Karpas-422 (cell line): Measurements from ENCODE around the gene FAT1. TPM values are rescaled to one million over a fixed set of nuclear protein-coding genes. Genes with fewer than 3 reads are reported as not detected.

ENCODE experiments used
- DNase-seq: peaks from one replicate; pipeline ENCODE4 v3.0.0-alpha.2; 2015
- H2AFZ ChIP-seq: fragments of 200-600 bp; sonication (generic); 2 replicates; pipeline ENCODE4 v1.6.1; 2014; ENCODE audit warnings: antibody characterized with exemption, low read length, mixed read lengths
- H3K27ac ChIP-seq: fragments of 200-600 bp; sonication (generic); 2 replicates; pipeline ENCODE4 v1.5.1; 2014; ENCODE audit warnings: mild to moderate bottlenecking, low read length, moderate library complexity
- H3K27me3 ChIP-seq: fragments of 200-600 bp; sonication (generic); 2 replicates; pipeline ENCODE4 v1.6.1; 2014; ENCODE audit warnings: low read length, mixed read lengths
- H3K36me3 ChIP-seq: fragments of 200-600 bp; sonication (generic); 2 replicates; pipeline ENCODE4 v1.6.1; 2014; ENCODE audit warnings: low read length, mixed read lengths; ENCODE audit not compliant: insufficient read depth
- H3K4me1 ChIP-seq: fragments of 200-600 bp; sonication (generic); 2 replicates; pipeline ENCODE4 v1.6.1; 2014; ENCODE audit warnings: mild to moderate bottlenecking, low read length, mixed read lengths
- H3K4me2 ChIP-seq: fragments of 200-600 bp; sonication (generic); 2 replicates; pipeline ENCODE4 v1.6.1; 2014; ENCODE audit warnings: low read length, low read depth, mild to moderate bottlenecking; ENCODE audit not compliant: poor library complexity, severe bottlenecking
- H3K4me3 ChIP-seq: fragments of 200-600 bp; sonication (generic); 2 replicates; pipeline ENCODE4 v1.5.1; 2014; ENCODE audit warnings: mild to moderate bottlenecking, antibody characterized with exemption, low read length, mixed read lengths
- H3K79me2 ChIP-seq: fragments of 200-600 bp; sonication (generic); 2 replicates; pipeline ENCODE4 v1.6.1; 2014; ENCODE audit warnings: mild to moderate bottlenecking, low read length, mixed read lengths
- H3K9ac ChIP-seq: fragments of 200-600 bp; sonication (generic); 2 replicates; pipeline ENCODE4 v1.6.0; 2014; ENCODE audit warnings: low read length
- H3K9me2 ChIP-seq: fragments of 200-600 bp; sonication (generic), shearing (Covaris generic); replicated peaks from 2 replicates; pipeline ENCODE4 v1.6.0; 2014; ENCODE audit warnings: mild to moderate bottlenecking, low read length, moderate library complexity; ENCODE audit not compliant: insufficient read depth
- H3K9me3 ChIP-seq: fragments of 300-700, 200-600 bp; sonication (generic); 2 replicates; pipeline ENCODE4 v1.6.1; 2014; ENCODE audit warnings: low read length, mixed read lengths
- H4K20me1 ChIP-seq: fragments of 200-600 bp; sonication (generic); 2 replicates; pipeline ENCODE4 v1.6.1; 2014; ENCODE audit warnings: mild to moderate bottlenecking, antibody characterized with exemption, low read length, low read depth; ENCODE audit not compliant: insufficient read depth
- total RNA-seq: library from RNA; depleted of rRNA; stranded (reverse); fragments of >200 nt; shearing (Covaris generic); gene quantifications from 2 replicates; pipeline ENCODE4 v1.2.3, GENCODE V29; 2014; ENCODE audit warnings: low replicate concordance

The FAT1 gene
- total RNA-seq, 1 experiment from 2014 or later, result 0.15 TPM

- Histone ChIP-seq H2AFZ (no peak overlapping the region), H3K4me1 (no peaks in the 10 kb centered on the region), H3K9me3 (no peaks in the 10 kb centered on the region), H3K27me3 (no peaks in the 10 kb centered on the region), H3K36me3 (no peaks in the 10 kb centered on the region), H4K20me1 (no peaks in the 10 kb centered on the region), H3K27ac (no peak overlapping the region), H3K9me2 (no peaks in the 10 kb centered on the region), H3K9ac (no peak overlapping the region), H3K4me2 (no peak overlapping the region), H3K4me3 (no peak overlapping the region), H3K79me2 (no peaks in the 10 kb centered on the region)
- DNase-seq, result no peak
Observed at GRCh38 chr4:186633844-186634243, 89.8 kb downstream of the FAT1 start.

GRCh38 chr4:186630128-186630527, 93.5 kb downstream of the FAT1 start:
- Histone ChIP-seq H3K27me3 (no peaks in the 10 kb centered on the region), H3K36me3 (no peaks in the 10 kb centered on the region), H3K27ac (no peak overlapping the region), H3K4me2 (no peak overlapping the region), H4K20me1 (no peaks in the 10 kb centered on the region), H3K9me2 (no peaks in the 10 kb centered on the region), H3K9me3 (no peaks in the 10 kb centered on the region), H3K9ac (no peak overlapping the region), H3K4me1 (no peaks in the 10 kb centered on the region), H3K79me2 (no peaks in the 10 kb centered on the region), H2AFZ (no peak overlapping the region), H3K4me3 (no peak overlapping the region)
- no peak for DNase-seq

- no peak overlapping the region for H3K27ac ChIP-seq
- no peak overlapping the region for H3K9ac ChIP-seq
- no peak overlapping the region for H3K4me3 ChIP-seq
- H2AFZ ChIP-seq, result no peak overlapping the region
- no peak for DNase-seq
- no peaks in the 10 kb centered on the region for H3K4me1 ChIP-seq
- H3K9me3 ChIP-seq, result no peaks in the 10 kb centered on the region
- H3K36me3 ChIP-seq, result no peaks in the 10 kb centered on the region
- H3K79me2 ChIP-seq, result no peaks in the 10 kb centered on the region
- no peaks in the 10 kb centered on the region for H3K27me3 ChIP-seq
- H3K9me2 ChIP-seq, result no peaks in the 10 kb centered on the region
- no peaks in the 10 kb centered on the region for H4K20me1 ChIP-seq
- H3K4me2 ChIP-seq, result no peak overlapping the region
Observed at GRCh38 chr4:186628058-186628711, 95.5 kb downstream of the FAT1 start.

GRCh38 chr4:186627226-186627865, 96.3 kb downstream of the FAT1 start:
- no peaks in the 10 kb centered on the region for H4K20me1 ChIP-seq
- H3K9ac ChIP-seq, result no peak overlapping the region
- no peak overlapping the region for H3K4me2 ChIP-seq
- DNase-seq, result no peak
- no peak overlapping the region for H3K4me3 ChIP-seq
- H3K9me3 ChIP-seq, result no peaks in the 10 kb centered on the region
- no peaks in the 10 kb centered on the region for H3K79me2 ChIP-seq
- H2AFZ ChIP-seq, result no peak overlapping the region
- no peaks in the 10 kb centered on the region for H3K4me1 ChIP-seq
- no peaks in the 10 kb centered on the region for H3K27me3 ChIP-seq
- H3K36me3 ChIP-seq, result no peaks in the 10 kb centered on the region
- no peak overlapping the region for H3K27ac ChIP-seq
- H3K9me2 ChIP-seq, result no peaks in the 10 kb centered on the region

- no peak for DNase-seq
- H3K4me2 ChIP-seq, result no peak overlapping the region
- H3K36me3 ChIP-seq, result no peaks in the 10 kb centered on the region
- no peak overlapping the region for H3K4me3 ChIP-seq
- no peaks in the 10 kb centered on the region for H3K79me2 ChIP-seq
- no peaks in the 10 kb centered on the region for H3K9me3 ChIP-seq
- H3K9ac ChIP-seq, result no peak overlapping the region
- no peaks in the 10 kb centered on the region for H3K27me3 ChIP-seq
- no peaks in the 10 kb centered on the region for H4K20me1 ChIP-seq
- no peaks in the 10 kb centered on the region for H3K4me1 ChIP-seq
- H3K9me2 ChIP-seq, result no peaks in the 10 kb centered on the region
- H3K27ac ChIP-seq, result no peak overlapping the region
- no peak overlapping the region for H2AFZ ChIP-seq
Observed at GRCh38 chr4:186624951-186625350, 98.7 kb downstream of the FAT1 start.

GRCh38 chr4:186623546-186623945, 100.1 kb downstream of the FAT1 start:
- Histone ChIP-seq H3K9ac (no peak overlapping the region), H3K4me1 (no peaks in the 10 kb centered on the region), H3K9me3 (no peaks in the 10 kb centered on the region), H3K9me2 (no peaks in the 10 kb centered on the region), H3K4me2 (no peak overlapping the region), H4K20me1 (no peaks in the 10 kb centered on the region), H3K4me3 (no peak overlapping the region), H3K36me3 (no peaks in the 10 kb centered on the region), H2AFZ (no peak overlapping the region), H3K27me3 (no peaks in the 10 kb centered on the region), H3K79me2 (no peaks in the 10 kb centered on the region), H3K27ac (no peak overlapping the region)
- DNase-seq, result no peak

GRCh38 chr4:186622788-186623464, 100.7 kb downstream of the FAT1 start:
- no peaks in the 10 kb centered on the region for H3K79me2 ChIP-seq
- H3K9me2 ChIP-seq, result no peaks in the 10 kb centered on the region
- no peak overlapping the region for H2AFZ ChIP-seq
- no peak overlapping the region for H3K27ac ChIP-seq
- no peaks in the 10 kb centered on the region for H3K36me3 ChIP-seq
- no peaks in the 10 kb centered on the region for H4K20me1 ChIP-seq
- no peaks in the 10 kb centered on the region for H3K27me3 ChIP-seq
- H3K4me1 ChIP-seq, result no peaks in the 10 kb centered on the region
- no peak overlapping the region for H3K4me3 ChIP-seq
- no peak for DNase-seq
- H3K4me2 ChIP-seq, result no peak overlapping the region
- no peak overlapping the region for H3K9ac ChIP-seq
- H3K9me3 ChIP-seq, result no peaks in the 10 kb centered on the region

- no peak overlapping the region for H3K9ac ChIP-seq
Observed at GRCh38 chr4:186621959-186622553, 101.6 kb downstream of the FAT1 start.

More at GRCh38 chr4:186621959-186622553, 101.6 kb downstream of the FAT1 start:
- H3K27ac ChIP-seq, result no peak overlapping the region
- no peak overlapping the region for H3K4me2 ChIP-seq
- no peak overlapping the region for H3K4me3 ChIP-seq
- no peaks in the 10 kb centered on the region for H3K36me3 ChIP-seq
- H4K20me1 ChIP-seq, result no peaks in the 10 kb centered on the region
- DNase-seq, result no peak
- H3K27me3 ChIP-seq, result no peaks in the 10 kb centered on the region
- H2AFZ ChIP-seq, result no peak overlapping the region
- H3K9me2 ChIP-seq, result no peaks in the 10 kb centered on the region
- H3K9me3 ChIP-seq, result no peaks in the 10 kb centered on the region
- no peaks in the 10 kb centered on the region for H3K4me1 ChIP-seq
- H3K79me2 ChIP-seq, result no peaks in the 10 kb centered on the region
